GM21381 (cell line): ENCODE results near the gene ECT2L.
A peak's percentile ranks its signal among the peaks of the same experiment; 100 is the strongest.

ENCODE experiments used
- ATAC-seq: cut with Tn5 transposase; IDR thresholded peaks from one replicate; pipeline ENCODE4 v1.9.1; 2021; ENCODE audit warnings: mild to moderate bottlenecking, moderate library complexity; ENCODE audit not compliant: unreplicated experiment

The ECT2L gene

DNA sequence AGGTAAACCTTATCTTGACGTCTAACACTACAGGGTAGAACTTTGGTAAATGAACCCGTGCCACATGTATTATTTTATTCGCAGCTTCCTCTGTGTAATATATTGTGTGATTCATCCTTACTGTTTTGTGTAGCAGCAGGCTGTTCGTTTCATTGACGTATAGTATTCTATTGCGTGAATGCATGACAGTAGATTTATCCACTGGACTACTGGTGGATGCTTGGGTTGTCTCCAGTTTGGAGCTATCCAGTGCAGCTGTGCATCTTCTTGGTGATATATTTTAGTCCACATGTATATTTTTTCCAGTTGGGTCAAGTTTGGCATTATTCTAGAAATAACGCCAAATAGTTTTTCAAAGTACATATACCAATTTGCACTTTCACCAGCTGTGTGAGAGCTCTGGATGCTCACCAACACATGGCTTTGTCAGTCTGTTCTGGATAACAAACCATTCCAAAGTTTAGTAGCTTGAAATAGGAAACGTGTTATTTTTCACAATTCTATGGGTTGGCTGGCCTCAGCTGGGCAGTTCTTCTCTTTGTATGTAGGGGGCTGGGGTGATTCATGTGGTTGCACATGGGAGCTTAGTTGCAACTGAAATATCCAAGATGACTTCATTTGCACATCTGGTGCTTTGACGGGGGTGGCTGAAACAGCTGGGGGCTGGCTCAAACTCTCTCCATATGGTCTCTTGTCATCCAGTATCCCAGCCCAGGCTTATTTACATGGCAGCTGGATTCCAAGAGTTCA is 9.3 kb downstream of the ECT2L start:
- ATAC-seq = no peak

DNA sequence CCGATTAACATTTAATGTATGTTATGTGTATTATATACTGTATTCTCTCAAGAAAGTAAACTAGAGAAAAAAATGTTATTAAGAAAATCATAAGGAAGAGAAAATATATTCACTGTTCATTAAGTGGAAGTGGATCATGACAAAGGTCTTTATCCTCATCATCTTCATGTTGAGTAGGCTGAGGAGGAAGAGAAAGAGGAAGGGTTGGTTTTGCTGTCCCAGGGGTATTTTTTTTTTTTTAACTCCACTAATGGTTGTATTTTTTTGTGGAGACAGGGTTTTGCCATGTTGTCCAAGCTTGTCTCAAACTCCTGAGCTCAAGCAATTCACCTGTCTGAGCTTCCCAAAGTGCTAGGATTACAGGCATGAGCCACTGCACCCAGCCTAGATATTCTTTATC is 11.0 kb downstream of the ECT2L start:
- ATAC-seq = no peak

DNA sequence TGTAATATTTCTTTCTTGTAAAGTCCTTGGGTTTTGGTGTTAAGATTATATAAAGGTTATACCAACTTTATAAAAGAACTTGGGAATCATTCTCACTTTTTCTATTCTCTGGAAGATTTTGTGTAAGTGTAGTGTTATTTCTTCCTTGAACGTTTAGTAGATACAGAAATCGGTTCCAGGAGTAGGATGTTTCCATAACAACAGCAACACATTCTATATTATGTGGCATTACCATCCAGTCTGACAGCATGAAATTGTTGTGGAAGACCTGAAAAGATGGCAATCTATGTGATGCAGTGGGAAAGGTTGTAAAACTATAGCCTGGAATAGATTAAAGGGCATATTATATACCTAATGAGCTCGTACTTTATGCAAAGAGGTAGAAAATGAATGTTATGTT is 13.8 kb downstream of the ECT2L start:
- no peak for ATAC-seq

GRCh38 chr6:138811866-138812265 is 16.0 kb downstream of the ECT2L start:
- ATAC-seq = no peak

DNA sequence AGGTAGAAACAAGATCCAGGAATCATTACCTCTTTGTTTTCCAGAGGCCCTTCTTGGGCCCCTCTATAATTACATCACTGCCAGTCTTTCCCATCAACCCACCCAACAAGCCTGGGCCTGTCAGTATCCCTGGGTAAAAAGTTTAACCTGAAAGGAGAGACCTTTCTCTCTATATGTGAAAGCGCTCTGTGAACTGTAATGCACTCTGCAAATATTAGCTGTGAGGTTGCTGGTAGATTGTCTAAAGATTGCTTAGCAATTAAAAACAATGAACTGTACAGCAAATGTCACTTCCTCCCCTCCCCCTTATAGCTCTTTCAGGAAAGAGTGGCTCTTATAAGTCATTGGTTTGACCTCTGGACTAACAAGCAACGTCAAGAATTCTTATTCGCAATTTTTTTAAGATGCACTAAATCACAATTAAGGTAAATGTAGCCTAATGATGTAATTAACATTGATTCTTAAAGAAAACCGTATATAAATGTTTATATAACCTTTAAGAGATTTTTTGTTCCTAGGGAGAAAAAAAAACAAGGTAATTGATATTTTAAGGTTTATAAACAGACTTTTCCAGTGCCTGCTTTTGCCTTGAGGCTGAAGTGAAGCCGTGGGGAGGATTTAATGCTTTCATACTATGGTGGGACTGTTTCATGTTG is 18.4 kb downstream of the ECT2L start:
- ATAC-seq = no peak

DNA sequence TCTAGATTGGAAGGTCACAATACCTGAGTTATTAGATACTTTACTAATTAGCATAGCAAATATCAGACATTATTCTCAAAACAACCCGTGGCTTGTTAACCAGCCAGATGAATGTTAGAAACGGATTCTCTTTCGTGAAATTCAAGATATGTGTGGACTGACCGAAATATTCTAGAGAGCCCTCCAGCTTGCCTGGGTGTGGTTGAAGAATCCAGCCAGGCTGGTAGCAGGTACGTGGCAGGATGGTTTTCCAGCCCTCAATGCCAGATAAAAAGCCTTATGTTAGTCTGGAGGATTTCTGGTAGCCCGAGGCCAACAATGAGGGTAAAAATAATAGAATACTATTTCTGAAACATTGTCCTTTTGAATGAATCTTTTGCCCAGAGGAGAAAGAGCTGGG is 19.3 kb downstream of the ECT2L start:
- no peak for ATAC-seq

GRCh38 chr6:138815797-138816528 is 20.1 kb downstream of the ECT2L start:
- ATAC-seq = peak; percentile 60

DNA sequence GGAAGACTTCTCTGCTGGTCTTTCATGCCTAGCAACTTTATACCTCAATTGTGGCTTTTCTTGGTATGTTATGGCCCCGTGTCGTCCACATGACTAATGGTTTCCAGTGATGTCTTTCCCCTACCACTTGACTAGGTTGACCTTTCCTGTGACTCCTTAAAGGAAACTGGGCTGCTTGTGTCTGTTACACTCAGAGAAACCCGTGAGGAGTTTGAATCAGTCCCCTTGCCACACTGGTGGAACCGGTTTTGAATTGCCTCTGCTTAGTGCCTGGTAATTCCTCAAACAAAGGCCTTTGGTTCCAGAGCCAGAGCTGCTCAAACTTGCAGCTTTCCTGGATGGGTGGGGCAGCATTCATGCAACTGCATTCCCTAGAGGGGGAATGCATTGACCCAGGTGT is 21.9 kb downstream of the ECT2L start:
- no peak for ATAC-seq

DNA sequence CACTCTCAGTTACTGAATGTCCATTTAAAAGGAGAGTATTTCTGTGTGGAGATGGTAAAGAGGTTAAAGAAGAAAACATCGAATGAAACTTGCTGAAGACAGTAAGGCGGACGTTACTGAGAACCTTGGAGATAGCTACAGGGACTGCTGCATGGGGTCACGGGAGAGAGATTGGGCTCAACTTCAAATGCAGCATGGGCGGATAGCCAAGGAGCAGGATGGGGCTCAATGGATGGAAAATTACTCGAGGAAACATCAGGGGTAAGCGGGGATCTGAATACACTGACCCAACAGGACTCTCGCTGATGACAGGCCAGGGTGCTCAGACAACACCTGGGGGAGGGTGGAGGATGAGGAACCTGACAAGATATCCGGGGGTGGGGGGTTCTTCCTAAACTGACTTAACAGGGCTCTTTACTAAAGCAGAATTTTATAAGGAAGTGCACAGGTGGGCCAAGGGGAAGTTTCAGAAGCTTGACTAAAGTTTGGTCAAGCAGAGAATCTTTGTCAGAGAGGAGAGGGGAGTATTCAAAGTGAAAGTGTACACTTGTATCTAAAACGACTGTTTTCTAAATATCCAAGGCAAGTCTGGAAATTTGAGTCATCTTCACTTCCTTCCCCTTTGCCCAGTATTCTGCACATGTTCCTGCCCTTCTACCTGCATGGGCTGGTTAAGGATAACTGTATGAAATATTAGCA is 22.8 kb downstream of the ECT2L start:
- ATAC-seq = peak; percentile 64

- no peak for ATAC-seq
Measured at GRCh38 chr6:138821519-138821918, 25.6 kb downstream of the ECT2L start.

GRCh38 chr6:138824482-138825144 is 28.7 kb downstream of the ECT2L start:
- ATAC-seq = no peak

DNA sequence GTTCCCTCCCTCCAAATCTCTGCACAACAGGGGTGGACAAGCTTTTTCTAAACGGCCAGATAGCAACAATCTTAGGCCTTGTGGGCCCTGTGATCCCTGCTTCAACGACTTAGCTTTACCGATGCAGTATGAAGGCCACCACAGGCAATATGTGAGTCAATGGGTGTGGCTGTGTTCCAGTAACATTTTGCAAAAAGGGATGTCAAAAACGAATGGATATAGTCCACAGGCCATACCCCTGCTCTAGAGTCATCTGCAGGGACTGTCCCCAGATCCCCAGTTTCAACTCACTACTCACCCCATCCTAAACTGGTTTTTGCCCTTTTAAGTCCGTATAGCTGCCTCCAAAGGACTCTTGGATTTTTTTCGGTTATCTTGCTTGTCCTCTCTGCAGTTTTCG is 34.4 kb downstream of the ECT2L start:
- ATAC-seq = no peak

DNA sequence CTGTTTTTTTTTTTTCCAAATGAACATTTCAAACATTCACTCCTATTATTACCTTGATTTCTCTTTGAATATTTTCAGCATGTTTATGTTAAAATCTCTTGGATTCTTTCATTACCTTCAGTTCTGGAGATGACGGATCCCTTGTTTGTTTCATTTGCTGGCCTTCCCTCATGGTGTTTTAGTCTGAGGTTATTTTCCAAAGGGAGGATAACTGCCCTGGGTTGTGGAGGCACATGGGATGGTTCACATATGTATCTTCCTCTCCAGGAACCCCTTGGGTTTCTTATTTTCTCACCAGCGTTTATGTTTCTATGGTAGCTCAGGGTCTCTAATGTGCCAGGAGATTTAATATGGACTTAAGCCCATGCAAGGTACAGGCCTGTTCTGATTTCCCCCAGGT is 36.3 kb downstream of the ECT2L start:
- no peak for ATAC-seq

DNA sequence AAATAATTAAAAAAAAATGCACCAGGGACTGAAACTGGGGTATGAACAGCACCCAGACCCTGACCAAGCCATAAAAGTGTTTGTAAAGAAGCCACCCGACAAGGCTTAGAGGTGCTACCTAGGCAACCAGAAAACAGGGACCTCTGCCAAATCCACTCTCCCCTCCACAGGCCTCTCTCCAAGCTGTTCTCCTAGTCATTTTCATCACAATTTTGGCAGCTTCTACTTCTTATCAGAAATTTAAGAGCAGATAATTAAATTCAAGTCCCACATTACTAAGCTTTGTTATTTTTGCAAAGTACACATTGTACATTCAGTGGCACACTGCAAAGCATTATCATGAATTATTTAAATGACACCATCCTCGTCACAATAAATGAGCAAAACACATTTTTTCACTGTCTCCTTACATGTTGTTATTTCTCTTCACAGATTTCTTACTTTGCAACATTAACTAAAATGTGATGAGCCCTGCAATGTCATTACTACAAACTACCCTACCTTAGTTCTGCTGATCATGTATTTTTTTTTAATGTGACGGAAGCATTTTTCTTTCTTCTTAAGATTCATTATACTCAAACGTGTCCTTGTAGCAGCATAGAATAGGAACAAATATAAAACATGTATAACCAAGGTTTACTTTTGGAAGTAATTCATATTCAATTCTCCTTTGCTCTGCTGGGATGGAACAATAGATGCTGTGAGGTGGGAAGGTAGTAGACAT is 38.1 kb downstream of the ECT2L start:
- no peak for ATAC-seq

- no peak for ATAC-seq
Measured at GRCh38 chr6:138837246-138837645, 41.4 kb downstream of the ECT2L start.

DNA sequence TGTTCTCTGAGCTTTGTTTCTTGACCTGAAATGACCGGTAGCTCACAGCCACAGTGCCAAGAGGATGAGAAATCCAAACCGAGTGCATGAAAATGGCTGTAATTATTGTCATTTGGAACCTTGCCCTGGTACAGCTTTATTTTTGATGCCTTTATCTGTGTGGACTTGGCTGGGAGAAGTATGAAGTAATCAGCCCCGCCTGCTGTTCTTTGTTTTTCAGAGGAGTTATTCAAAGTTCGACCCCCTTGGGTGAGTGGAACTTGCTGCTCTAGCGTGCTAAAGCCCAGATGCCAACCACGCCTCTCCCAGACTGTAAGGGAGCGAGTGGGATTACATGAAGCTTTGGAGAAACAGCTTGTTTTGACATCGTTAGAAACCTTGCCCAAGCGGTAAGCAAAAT is 48.3 kb downstream of the ECT2L start:
- no peak for ATAC-seq

GRCh38 chr6:138847884-138848283 is 52.0 kb downstream of the ECT2L start:
- ATAC-seq = no peak

- ATAC-seq = no peak
Measured at GRCh38 chr6:138848461-138848860, 52.6 kb downstream of the ECT2L start.

DNA sequence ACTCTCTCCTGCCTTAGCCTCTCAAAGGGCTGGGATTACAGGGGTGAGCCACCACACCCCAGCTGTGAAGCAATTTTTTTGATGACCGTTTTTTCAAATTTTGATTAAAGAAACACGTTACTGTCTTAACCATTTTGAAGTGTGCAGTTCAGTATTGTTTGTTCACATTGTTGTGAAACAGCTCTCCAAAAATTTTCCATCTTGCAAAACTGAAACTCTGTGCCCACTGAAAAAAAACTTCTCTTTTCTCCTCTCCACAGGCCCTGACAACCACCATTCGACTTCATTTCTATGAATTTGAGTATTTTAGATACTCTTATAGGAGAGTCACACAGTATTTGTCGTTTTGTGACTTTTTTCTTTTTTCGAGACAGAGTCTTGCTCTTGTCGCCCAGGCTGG is 53.9 kb downstream of the ECT2L start:
- ATAC-seq = no peak

DNA sequence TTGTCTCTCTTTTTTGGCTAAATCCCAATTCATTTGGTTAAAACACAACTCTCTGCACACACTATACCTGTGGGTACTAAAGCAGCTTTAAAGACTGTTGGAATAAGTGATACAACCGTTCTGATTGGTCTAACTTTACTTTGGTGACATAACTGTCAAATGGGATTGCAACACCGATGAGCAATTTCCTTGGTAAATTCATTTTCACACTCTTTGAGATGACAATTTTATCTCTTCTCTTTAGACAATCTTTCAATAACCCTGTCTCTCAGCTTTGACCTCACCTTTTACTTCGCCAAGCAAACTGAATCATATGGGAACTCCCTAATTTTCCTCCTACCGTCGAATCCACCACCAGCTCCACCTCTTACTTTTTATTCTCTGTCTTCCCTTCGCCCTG is 60.8 kb downstream of the ECT2L start:
- no peak for ATAC-seq
